ENCODE results near the gene FRMPD1.
A peak's percentile ranks its signal among the peaks of the same experiment; 100 is the strongest.
"Not testable (repeated sequence)": the region's sequence is repeated elsewhere in the genome, so short reads cannot be mapped to it uniquely, and the experiment has no call there.

The FRMPD1 gene

GRCh38 chr9:37650873-37651768 is at the start of gene FRMPD1 (continued):
- no peak for TF ChIP-seq ZNF600 (tag by site-specific recombination; IDR thresholded peaks at IDR 0.05)
- TF ChIP-seq RBAK (tag by site-specific recombination; IDR thresholded peaks at IDR 0.05): no peak
- TF ChIP-seq ZEB2 (tag by site-specific recombination; IDR thresholded peaks at IDR 0.05): peak; percentile 70
- peak; percentile 78 for TF ChIP-seq ZNF449 (tag by site-specific recombination; IDR thresholded peaks at IDR 0.05)

GRCh38 chr9:37602061-37602460 is 48.7 kb upstream of the FRMPD1 start:
- not testable (repeated sequence) for H3K9me3 ChIP-seq (ENCODE audit: control insufficient read depth, insufficient read depth, low read depth, low read length); H3K36me3 ChIP-seq (ENCODE audit: control insufficient read depth in 2 of 2, insufficient read depth in 1 of 2, low read length in 2 of 2); H3K4me3 ChIP-seq (ENCODE audit: low read depth, low read length); H3K4me1 ChIP-seq (ENCODE audit: control insufficient read depth, insufficient read depth, low read length); H3K27ac ChIP-seq (ENCODE audit: extremely low read depth, low read depth, low read length)
- CTCF ChIA-PET: interaction anchor here (1.3 kb wide), 1 partner anchor 8 kb away, joined by 3 read pairs; no protein-coding TSS in a partner anchor
- POLR2A ChIA-PET: interaction anchor here (1.7 kb wide), 1 partner anchor 10 kb away, joined by 5 read pairs; the partner anchor contains the start of gene TOMM5
- peak; percentile 90; the same call in 1 of the 2 replicates for TF ChIP-seq ZNF433 (tag by site-specific recombination; IDR thresholded peaks at IDR 0.05; ENCODE audit: low read depth)
- 0 out of 2 replicates have a peak, but pooled peaks have one; percentile 25 for TF ChIP-seq ZNF580 (tag by site-specific recombination; IDR thresholded peaks at IDR 0.05)
- peak; percentile 82 for TF ChIP-seq ZNF555 (tag by site-specific recombination; conservative IDR thresholded peaks at IDR 0.05)
- peak; percentile 96 for TF ChIP-seq ZNF394 (tag by site-specific recombination; IDR thresholded peaks at IDR 0.05; ENCODE audit: borderline replicate concordance)
- peak; percentile 44 for TF ChIP-seq ZNF654 (tag by site-specific recombination; IDR thresholded peaks at IDR 0.05; ENCODE audit: low read depth)
- peak; percentile 28; the same call in 1 of the 2 replicates for TF ChIP-seq ZNF19 (tag by site-specific recombination; IDR thresholded peaks at IDR 0.05; ENCODE audit: low read depth)
- 0 out of 2 replicates have a peak, but pooled peaks have one; percentile 43 for TF ChIP-seq ZFP37 (tag by site-specific recombination; IDR thresholded peaks at IDR 0.05)
- peak; percentile 80 for TF ChIP-seq ZNF140 (tag by site-specific recombination; IDR thresholded peaks at IDR 0.05)
- 0 out of 2 replicates have a peak, but pooled peaks have one; percentile 30 for TF ChIP-seq ZBTB21 (tag by site-specific recombination; IDR thresholded peaks at IDR 0.05)
- TF ChIP-seq ZNF558 (tag by site-specific recombination; IDR thresholded peaks at IDR 0.05): peak; percentile 66; the same call in 1 of the 2 replicates
- 0 out of 2 replicates have a peak, but pooled peaks have one; percentile 23 for TF ChIP-seq ZNF639 (tag by site-specific recombination; IDR thresholded peaks at IDR 0.05)
- peak; percentile 65; the same call in 1 of the 2 replicates for TF ChIP-seq ZNF266 (tag by site-specific recombination; IDR thresholded peaks at IDR 0.05; ENCODE audit: low read depth)
- TF ChIP-seq ZBTB11 (tag by site-specific recombination; conservative IDR thresholded peaks at IDR 0.05; ENCODE audit: low read depth): peak; percentile 77
- TF ChIP-seq ZNF510 (tag by site-specific recombination; IDR thresholded peaks at IDR 0.05; ENCODE audit: insufficient replicate concordance): peak; percentile 58
- peak; percentile 74 for TF ChIP-seq ZNF623 (tag by site-specific recombination; IDR thresholded peaks at IDR 0.05)
- peak; percentile 70; the same call in 1 of the 2 replicates for TF ChIP-seq ZNF560 (tag by site-specific recombination; IDR thresholded peaks at IDR 0.05; ENCODE audit: borderline replicate concordance)
- peak; percentile 43; the same call in 1 of the 2 replicates for TF ChIP-seq ZNF629 (tag by site-specific recombination; IDR thresholded peaks at IDR 0.05)
- peak; percentile 48 for TF ChIP-seq ZNF529 (tag by site-specific recombination; IDR thresholded peaks at IDR 0.05; ENCODE audit: insufficient replicate concordance)

Data from HEK293 (cell line).